Left ventricle myocardium inferior (tissue), 1 donor: Measurements from ENCODE around the gene MYOF. TPM values are rescaled to one million over a fixed set of nuclear protein-coding genes. Genes with fewer than 3 reads are reported as not detected.

Experiments
- DNase-seq: peaks from one replicate; pipeline ENCODE4 v3.0.0-alpha.2; 2020
- H3K27ac ChIP-seq: fragments of 200-600 bp; replicated peaks from 2 replicates; pipeline ENCODE4 v1.8.0; 2021
- H3K27me3 ChIP-seq: fragments of 200-600 bp; 2 replicates; pipeline ENCODE4 v1.8.0; 2021; ENCODE audit warnings: low read depth
- H3K36me3 ChIP-seq: fragments of 200-600 bp; 2 replicates; pipeline ENCODE4 v1.8.0; 2021
- H3K4me1 ChIP-seq: fragments of 200-600 bp; 2 replicates; pipeline ENCODE4 v1.8.0; 2021
- H3K4me3 ChIP-seq: fragments of 200-600 bp; 2 replicates; pipeline ENCODE4 v1.8.0; 2021; ENCODE audit warnings: mild to moderate bottlenecking, moderate library complexity
- H3K9me3 ChIP-seq: fragments of 200-600 bp; replicated peaks from 2 replicates; pipeline ENCODE4 v1.8.0; 2021
- CTCF ChIP-seq: fragments of 200-600 bp; IDR thresholded peaks from 2 replicates; pipeline ENCODE4 v1.8.0; 2021; ENCODE audit warnings: antibody characterized with exemption, mild to moderate bottlenecking, borderline replicate concordance
- intact Hi-C: fragments of 100-400 bp; cut with micrococcal nuclease; formaldehyde crosslinking; loops from one replicate; pipeline ENCODE4 v1.11.0; 2022
- total RNA-seq: library from RNA; stranded (reverse); fragmentation: NEBNext Ultra II Directional; extraction: Animal tissue kit (Norgen Biotek cat#: 25700); gene quantifications from one replicate; pipeline ENCODE4 v1.2.1, GENCODE V29; 2021
- donor health status: DM: no; HTN: yes; CAD: no; lungs with severe emphysema.

The MYOF gene
- total RNA-seq, 1 donor from 2014 or later, result 43.6 TPM

GRCh38 chr10:93454736-93455135 is 27.4 kb downstream of the MYOF start:
- peaks cover 27% of the 10 kb centered on the region for H3K4me1 ChIP-seq
- no peak overlapping the region for H3K27ac ChIP-seq
- DNase-seq, result no peak
- no peak overlapping the region for H3K4me3 ChIP-seq
- TF ChIP-seq CTCF, result no peak
- intact Hi-C loops, result no loop called here
- H3K9me3 ChIP-seq, result no peaks in the 10 kb centered on the region
- no peaks in the 10 kb centered on the region for H3K27me3 ChIP-seq
- H3K36me3 ChIP-seq, result peaks cover 10% of the 10 kb centered on the region

GRCh38 chr10:93454146-93454545 is 28.0 kb downstream of the MYOF start:
- no peak for DNase-seq
- intact Hi-C loops, result no loop called here
- Histone ChIP-seq H3K36me3 (peaks cover 16% of the 10 kb centered on the region), H3K4me3 (no peak overlapping the region), H3K27me3 (no peaks in the 10 kb centered on the region), H3K27ac (no peak overlapping the region), H3K9me3 (no peaks in the 10 kb centered on the region), H3K4me1 (peaks cover 23% of the 10 kb centered on the region)
- no peak for TF ChIP-seq CTCF

GRCh38 chr10:93452143-93452542 is 30.0 kb downstream of the MYOF start:
- no peak overlapping the region for H3K27ac ChIP-seq
- H3K27me3 ChIP-seq, result no peaks in the 10 kb centered on the region
- TF ChIP-seq CTCF, result no peak
- no peak for DNase-seq
- H3K9me3 ChIP-seq, result no peaks in the 10 kb centered on the region
- no peak overlapping the region for H3K4me3 ChIP-seq
- intact Hi-C loops, result no loop called here
- peaks cover 19% of the 10 kb centered on the region for H3K36me3 ChIP-seq
- peaks cover 10% of the 10 kb centered on the region for H3K4me1 ChIP-seq

- no peak for TF ChIP-seq CTCF
- H3K36me3 ChIP-seq, result peaks cover 19% of the 10 kb centered on the region
- peaks cover 10% of the 10 kb centered on the region for H3K4me1 ChIP-seq
- H3K4me3 ChIP-seq, result no peak overlapping the region
- H3K9me3 ChIP-seq, result no peaks in the 10 kb centered on the region
- no peak for DNase-seq
- intact Hi-C loops, result no loop called here
- H3K27ac ChIP-seq, result no peak overlapping the region
- H3K27me3 ChIP-seq, result no peaks in the 10 kb centered on the region
Observed at GRCh38 chr10:93451244-93451947, 30.7 kb downstream of the MYOF start.

GRCh38 chr10:93447970-93448369 is 34.2 kb downstream of the MYOF start:
- intact Hi-C loops, result no loop called here
- Histone ChIP-seq H3K36me3 (peaks cover 17% of the 10 kb centered on the region), H3K9me3 (no peaks in the 10 kb centered on the region), H3K4me3 (no peak overlapping the region), H3K27me3 (no peaks in the 10 kb centered on the region), H3K4me1 (peaks cover 28% of the 10 kb centered on the region), H3K27ac (no peak overlapping the region)
- no peak for TF ChIP-seq CTCF
- DNase-seq, result no peak
